GM12801 (cell line): ENCODE results near the gene MTARC1.

Experiments
- TF ChIP-seq, protein P1 (sequence below): IDR thresholded peaks from one replicate; pipeline ENCODE4 v1.5.1; 2011; ENCODE audit warnings: control low read depth; ENCODE audit not compliant: insufficient read length; ENCODE audit errors: extremely low read depth

Gene MTARC1

DNA sequence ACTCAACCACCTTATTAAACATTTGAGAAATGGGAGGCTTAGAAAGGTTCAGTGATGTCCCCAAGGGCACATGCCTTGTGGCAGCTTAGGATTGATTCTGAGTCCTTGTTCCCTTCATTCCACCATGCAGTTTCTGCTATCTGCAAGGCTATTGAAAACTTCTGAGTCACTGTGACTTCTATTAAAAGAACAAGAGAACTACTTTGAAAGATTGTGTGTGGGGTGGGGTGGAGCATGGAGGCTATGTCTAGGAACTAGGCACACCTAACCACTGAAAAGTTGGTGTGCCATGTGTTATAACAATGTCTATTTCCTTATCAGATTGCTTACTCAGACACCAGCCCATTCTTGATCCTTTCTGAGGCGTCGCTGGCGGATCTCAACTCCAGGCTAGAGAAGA, 10.8 kb downstream of the MTARC1 start:
- TF ChIP-seq, protein P1, sequence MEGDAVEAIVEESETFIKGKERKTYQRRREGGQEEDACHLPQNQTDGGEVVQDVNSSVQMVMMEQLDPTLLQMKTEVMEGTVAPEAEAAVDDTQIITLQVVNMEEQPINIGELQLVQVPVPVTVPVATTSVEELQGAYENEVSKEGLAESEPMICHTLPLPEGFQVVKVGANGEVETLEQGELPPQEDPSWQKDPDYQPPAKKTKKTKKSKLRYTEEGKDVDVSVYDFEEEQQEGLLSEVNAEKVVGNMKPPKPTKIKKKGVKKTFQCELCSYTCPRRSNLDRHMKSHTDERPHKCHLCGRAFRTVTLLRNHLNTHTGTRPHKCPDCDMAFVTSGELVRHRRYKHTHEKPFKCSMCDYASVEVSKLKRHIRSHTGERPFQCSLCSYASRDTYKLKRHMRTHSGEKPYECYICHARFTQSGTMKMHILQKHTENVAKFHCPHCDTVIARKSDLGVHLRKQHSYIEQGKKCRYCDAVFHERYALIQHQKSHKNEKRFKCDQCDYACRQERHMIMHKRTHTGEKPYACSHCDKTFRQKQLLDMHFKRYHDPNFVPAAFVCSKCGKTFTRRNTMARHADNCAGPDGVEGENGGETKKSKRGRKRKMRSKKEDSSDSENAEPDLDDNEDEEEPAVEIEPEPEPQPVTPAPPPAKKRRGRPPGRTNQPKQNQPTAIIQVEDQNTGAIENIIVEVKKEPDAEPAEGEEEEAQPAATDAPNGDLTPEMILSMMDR: no peak

DNA sequence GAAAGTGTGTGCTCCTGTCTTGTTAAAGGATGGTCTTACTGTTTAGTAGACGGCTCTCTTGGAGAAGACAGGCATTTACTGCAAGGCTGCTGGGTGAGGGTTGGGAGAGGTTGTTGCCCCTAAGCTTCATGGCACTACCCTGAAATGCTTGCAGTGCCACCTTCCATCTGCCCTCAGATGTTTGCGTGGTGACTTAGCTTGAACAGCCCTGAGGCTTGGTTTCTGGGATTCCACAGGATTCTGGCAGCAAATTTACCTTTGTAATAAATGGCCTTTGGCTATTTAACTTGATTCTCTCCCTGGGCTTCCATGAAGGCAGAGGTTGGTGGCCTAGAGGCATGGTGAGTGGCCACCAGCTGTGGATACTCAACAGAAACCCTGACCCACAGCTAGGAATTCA, 11.6 kb downstream of the MTARC1 start:
- TF ChIP-seq, protein P1: no peak

DNA sequence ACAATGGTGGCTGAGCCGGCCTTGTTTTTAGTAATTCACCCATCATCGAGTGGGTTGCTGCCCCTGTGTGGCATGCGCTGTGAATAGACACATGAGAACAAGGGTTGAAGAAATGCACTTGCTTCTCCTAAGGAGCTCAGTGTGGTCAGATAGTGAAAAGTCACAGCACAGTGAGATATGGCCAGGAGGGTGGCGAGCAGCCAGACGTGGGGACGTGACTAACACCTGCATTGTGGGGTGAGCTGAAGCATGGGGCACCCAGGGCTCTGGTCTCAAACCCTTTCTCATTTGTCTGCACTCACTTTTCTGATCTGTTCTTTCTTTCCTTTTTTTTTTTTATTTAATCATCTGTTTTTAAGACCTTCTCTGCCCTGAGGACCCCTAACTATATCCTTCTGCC, 13.5 kb downstream of the MTARC1 start:
- TF ChIP-seq, protein P1: no peak

DNA sequence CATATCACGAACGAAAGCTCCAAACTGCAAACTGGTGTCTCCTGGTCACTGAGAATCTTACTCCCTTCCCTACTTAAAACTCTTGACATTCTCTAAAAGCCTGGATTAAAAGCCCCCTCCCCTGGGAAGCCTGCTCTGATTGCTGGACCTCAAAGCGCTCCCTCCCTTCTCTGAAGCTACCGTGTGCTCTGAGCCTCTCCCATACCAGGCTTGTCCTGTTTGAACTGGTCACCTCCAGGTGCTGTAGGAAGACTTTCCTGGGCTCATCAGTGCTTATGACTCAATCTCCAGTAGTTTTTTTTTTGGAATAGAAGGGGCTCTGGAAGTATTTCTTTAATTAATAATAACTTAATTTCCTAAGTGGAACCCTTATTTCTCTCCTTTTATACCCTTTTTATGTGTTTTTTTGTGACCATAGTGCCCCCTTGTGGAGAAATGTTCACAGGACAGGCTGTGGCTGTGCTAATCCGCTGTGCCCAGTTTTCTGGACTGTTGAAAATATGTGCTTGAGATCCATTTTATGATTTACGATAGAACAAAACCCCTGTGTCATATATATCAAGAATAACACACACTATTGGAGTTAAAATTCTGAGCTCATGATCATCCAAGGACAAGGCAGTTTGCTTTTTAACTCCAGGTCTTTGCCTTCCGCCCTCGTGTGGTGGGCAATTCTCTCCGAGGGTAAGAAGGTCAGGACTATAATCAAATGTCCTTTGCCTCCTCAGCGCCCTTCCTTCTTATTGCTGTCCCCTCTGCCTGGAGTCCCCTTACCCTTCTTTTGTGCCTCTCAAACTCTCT, 16.9 kb downstream of the MTARC1 start:
- TF ChIP-seq, protein P1: no peak

DNA sequence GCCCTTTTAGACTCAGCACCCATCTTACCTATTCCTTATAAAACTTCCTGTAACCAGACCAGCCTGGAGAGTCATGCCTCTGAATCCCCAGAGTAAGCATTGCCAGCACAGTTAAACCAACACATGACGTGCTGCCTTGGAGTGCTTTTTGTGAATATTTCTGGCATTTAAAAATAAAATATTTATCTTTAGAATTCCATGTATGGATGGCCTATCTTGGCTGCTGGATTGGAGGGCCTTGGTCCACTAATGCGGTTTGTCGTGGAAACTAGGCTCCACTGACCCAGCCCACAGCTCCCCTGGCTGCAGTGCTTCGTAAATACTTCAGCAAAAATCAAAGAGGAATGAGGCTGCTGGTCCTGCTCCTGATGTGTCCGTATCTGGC, 17.5 kb downstream of the MTARC1 start:
- TF ChIP-seq, protein P1: no peak

DNA sequence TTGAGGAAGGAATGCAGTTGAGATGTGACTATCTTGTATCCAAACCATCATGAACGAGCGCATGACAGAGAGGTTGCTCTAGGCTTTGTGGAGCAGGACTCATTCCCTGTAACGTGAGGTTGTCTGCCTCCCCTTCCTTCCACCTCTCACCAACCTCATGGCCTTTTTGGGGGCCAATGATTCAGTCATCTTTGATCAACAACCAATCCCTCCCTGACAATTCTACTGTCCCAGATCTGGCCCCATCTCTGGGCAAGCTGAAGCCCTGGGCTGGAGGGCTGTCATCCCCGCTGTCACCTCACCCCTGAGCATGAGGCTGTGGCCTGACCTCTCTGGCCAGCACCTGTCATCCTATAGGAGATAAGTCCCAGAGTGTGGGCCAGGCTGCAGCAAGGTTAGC, 19.7 kb downstream of the MTARC1 start:
- TF ChIP-seq, protein P1: no peak

DNA sequence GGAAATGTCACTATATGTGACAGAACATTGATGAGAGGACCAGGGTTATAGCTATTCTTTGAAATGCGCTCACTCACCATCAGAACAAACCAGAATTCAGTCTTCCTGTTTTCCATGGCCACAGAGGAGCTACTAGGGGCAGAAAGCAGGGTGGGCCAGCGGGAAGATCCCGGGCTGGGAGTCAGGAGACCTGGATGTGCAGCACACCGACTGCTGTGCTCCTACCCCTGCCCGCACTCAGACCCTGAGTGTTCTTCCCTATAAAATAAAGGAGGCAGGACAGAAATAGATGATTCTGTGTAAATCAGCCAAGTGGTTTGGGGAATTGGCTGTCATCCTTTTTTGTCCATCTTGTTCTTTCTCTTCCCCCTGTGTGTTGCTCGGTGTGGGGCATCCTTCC, 21.0 kb downstream of the MTARC1 start:
- TF ChIP-seq, protein P1: no peak
